K562 (cell line): ENCODE measurements around the gene WT1. TPM values are rescaled to one million over a fixed set of nuclear protein-coding genes. Genes with fewer than 3 reads are reported as not detected.

Source experiments
- ATAC-seq: fragments of 200-7000 bp; cut with Tn5 transposase; 3 replicates; pipeline ENCODE4 v1.9.1; 2020; ENCODE audit warnings: moderate library complexity
- BruUV-seq: library from RNA; stranded (reverse); fragments of 400-500 nt; replicated peaks from 2 replicates; lab custom pipeline; 2021; lab: Mats Ljungman, UMichigan
- CTCF ChIA-PET: fragments of 300-600 bp; formaldehyde crosslinking; extraction: SDS; loops from one replicate; lab custom pipeline; 2021; ENCODE audit warnings: low intra/inter-chr PET ratio; lab: Yijun Ruan, JAX
- POLR2A ChIA-PET: fragments of 300-600, 350-650 bp; sonication (Branson Sonifier 250); formaldehyde crosslinking; extraction: SDS; loops from one replicate; lab custom pipeline; 2021; ENCODE audit warnings: antibody characterized with exemption, inconsistent platforms; lab: Yijun Ruan, JAX
- DNase-seq, 4 experiments: peaks; one replicate each; pipeline versions ENCODE4 v3.0.0 to v3.0.0-alpha.2; 2011 to 2018; ENCODE audit warnings: low spot score in 3 of 4, mixed read lengths in 3 of 4; ENCODE audit errors: extremely low read depth in 1 of 4
- FAIRE-seq: peaks from 2 replicates; lab custom pipeline; 2011; peaks lifted over from hg19 to GRCh38; lab: Jason Lieb, UNC
- H2AFZ ChIP-seq: 2 replicates; pipeline ENCODE4 v1.6.0; 2011; ENCODE audit warnings: low read depth, low read length, control low read depth, inconsistent platforms
- H3K27ac ChIP-seq: fragments of 200-600 bp; 3 replicates; pipeline ENCODE4 v1.8.0; 2011; ENCODE audit warnings: low read depth, mild to moderate bottlenecking, control low read depth, inconsistent platforms, low read length, moderate library complexity, mixed read lengths; ENCODE audit errors: extremely low read depth
- H3K27me3 ChIP-seq, 2 experiments: fragments of 300-600 bp in 1 of 2; 2 replicates in 1 of 2; 3 replicates in 1 of 2; pipeline versions ENCODE4 v1.6.0 to v1.8.0; 2011; ENCODE audit warnings: inconsistent platforms in 2 of 2, low read length in 2 of 2, mild to moderate bottlenecking in 1 of 2, mixed read lengths in 1 of 2, moderate library complexity in 1 of 2; ENCODE audit not compliant: control insufficient read depth in 2 of 2, insufficient read depth in 2 of 2
- H3K36me3 ChIP-seq: fragments of 300-600 bp; 3 replicates; pipeline ENCODE4 v1.8.0; 2011; ENCODE audit warnings: mild to moderate bottlenecking, low read length, inconsistent platforms; ENCODE audit not compliant: control insufficient read depth, insufficient read depth
- H3K4me1 ChIP-seq, 2 experiments: fragments of 200-600 bp in 1 of 2; replicated peaks in 1 of 2; 2 replicates in 1 of 2; 3 replicates in 1 of 2; pipeline versions ENCODE4 v1.5.1 to v1.8.0; 2011; ENCODE audit warnings: inconsistent platforms in 2 of 2, low read length in 2 of 2, mild to moderate bottlenecking in 1 of 2, mixed read lengths in 1 of 2, moderate library complexity in 1 of 2; ENCODE audit not compliant: control insufficient read depth in 2 of 2, insufficient read depth in 2 of 2
- H3K4me2 ChIP-seq: 2 replicates; pipeline ENCODE4 v1.6.1; 2011; ENCODE audit warnings: low read length, control low read depth, inconsistent platforms, mixed read lengths; ENCODE audit not compliant: insufficient read depth
- H3K4me3 ChIP-seq: fragments of 200-600 bp; sonication (generic), shearing (Covaris generic); 2 replicates; pipeline ENCODE4 v1.5.1; 2016; ENCODE audit warnings: control low read depth, inconsistent platforms
- H3K79me2 ChIP-seq: fragments of 200-600 bp; 3 replicates; pipeline ENCODE4 v1.8.0; 2011; ENCODE audit warnings: low read length, inconsistent platforms; ENCODE audit not compliant: control insufficient read depth, insufficient read depth
- H3K9ac ChIP-seq, 2 experiments: 2 replicates each; pipeline versions ENCODE4 v1.6.0 to v1.6.1; 2011; ENCODE audit warnings: low read depth in 2 of 2, low read length in 2 of 2, control low read depth in 1 of 2, inconsistent platforms in 1 of 2, mild to moderate bottlenecking in 1 of 2, mixed read lengths in 1 of 2; ENCODE audit not compliant: insufficient read depth in 1 of 2
- H3K9me1 ChIP-seq: one replicate; pipeline ENCODE4 v1.6.0; 2011; ENCODE audit warnings: inconsistent platforms, mild to moderate bottlenecking, low read length, moderate library complexity; ENCODE audit not compliant: control insufficient read depth, insufficient read depth
- H3K9me3 ChIP-seq: replicated peaks from 2 replicates; pipeline ENCODE4 v1.5.1; 2011; ENCODE audit warnings: low read depth, low read length, inconsistent platforms; ENCODE audit not compliant: control insufficient read depth, insufficient read depth
- H4K20me1 ChIP-seq: replicated peaks from 2 replicates; pipeline ENCODE4 v1.6.1; 2011; ENCODE audit warnings: low read length, inconsistent platforms, mixed read lengths; ENCODE audit not compliant: control insufficient read depth, insufficient read depth
- DPF2 ChIP-seq: fragments of 450-650 bp; IDR thresholded peaks from 2 replicates; pipeline ENCODE4 v1.6.1; 2016
- EHMT2 ChIP-seq: fragments of 450-650 bp; IDR thresholded peaks from 2 replicates; pipeline ENCODE4 v1.6.1; 2018; ENCODE audit warnings: antibody characterized with exemption
- HNRNPK ChIP-seq: fragments of 200-400 bp; formaldehyde crosslinking; IDR thresholded peaks from one replicate; pipeline ENCODE4 v1.6.1; 2018; ENCODE audit warnings: mild to moderate bottlenecking, low read depth, low read length; ENCODE audit not compliant: poor library complexity, severe bottlenecking
- ZNF311 ChIP-seq: fragments of 250-450 bp; sonication (Bioruptor Pico); IDR thresholded peaks from 2 replicates; pipeline ENCODE4 v1.4.0; 2020; ENCODE audit warnings: mild to moderate bottlenecking, moderate library complexity
- ZSCAN29 ChIP-seq: fragments of 450-650 bp; IDR thresholded peaks from 2 replicates; pipeline ENCODE4 v1.6.1; 2017
- ZSCAN32 ChIP-seq: fragments of 450-650 bp; formaldehyde crosslinking; IDR thresholded peaks from 2 replicates; pipeline ENCODE4 v1.4.0; 2020; ENCODE audit warnings: mild to moderate bottlenecking, moderate library complexity
- WGBS: fragments of 100-300 bp; shearing (Covaris generic); methylation state at CpG from one replicate; pipeline ENCODE4 v1.1.6; 2016; ENCODE audit warnings: low coverage, mixed read lengths; ENCODE audit not compliant: insufficient coverage; ENCODE audit errors: missing lambda C conversion rate; 5-methylcytosine and 5-hydroxymethylcytosine counted together
- in situ Hi-C: fragments of 300-500 bp; cut with MboI; formaldehyde crosslinking; loops from 4 replicates; pipeline ENCODE4 v1.15.0; 2018; ENCODE audit warnings: inconsistent platforms, mixed read lengths
- intact Hi-C: fragments of 100-400 bp; cut with micrococcal nuclease; formaldehyde crosslinking; loops from 2 replicates; pipeline ENCODE4 v1.14.2; 2022
- polyA plus RNA-seq, 8 experiments: library from polyadenylated mRNA; depleted of rRNA in 4 of 8; stranded (reverse) in 5 of 8; unstranded in 3 of 8; fragments of >200 nt; fragmentation: Nextera tagmentation in 2 of 8; fragmentation: Illumina TruSeq in 1 of 8; extraction: Ambion mirVana in 2 of 8; extraction: Trizol in 1 of 8; gene quantifications; 2 replicates each; pipeline versions ENCODE4 v1.2.1 to v1.2.3, GENCODE V29; 2011 to 2014; ENCODE audit warnings: inconsistent platforms in 1 of 8, missing spikeins in 1 of 8
- total RNA-seq, 7 experiments: library from RNA; depleted of rRNA in 6 of 7; stranded (reverse); fragments of >200 nt in 6 of 7; fragmentation: Illumina TruSeq in 2 of 7; extraction: Trizol in 2 of 7; gene quantifications; 2 replicates each; pipeline versions ENCODE4 v1.2.1 to v1.2.3, GENCODE V29; 2011 to 2021; ENCODE audit warnings: low replicate concordance in 1 of 7
- TF ChIP-seq, protein P1 (sequence below), 2 experiments: fragments of 450-650 bp; conservative IDR thresholded peaks; 2 replicates each; pipeline ENCODE4 v1.6.1; 2017; ENCODE audit warnings: mild to moderate bottlenecking in 2 of 2, moderate library complexity in 2 of 2
- TF ChIP-seq, protein P2 (sequence below), 2 experiments: fragments of 450-650 bp; IDR thresholded peaks; 2 replicates each; pipeline ENCODE4 v1.6.1; 2016
- TF ChIP-seq, protein P3 (sequence below): fragments of 450-650 bp; IDR thresholded peaks from 2 replicates; pipeline ENCODE4 v1.6.1; 2016; ENCODE audit warnings: mild to moderate bottlenecking, moderate library complexity

WT1 gene
- total and polyA plus RNA-seq, 9 of the 15 experiments (the other 6 are each of a cell fraction or from before 2014, with no cell fraction given): 7.1 to 33.8 (median 19.4) TPM

DNA sequence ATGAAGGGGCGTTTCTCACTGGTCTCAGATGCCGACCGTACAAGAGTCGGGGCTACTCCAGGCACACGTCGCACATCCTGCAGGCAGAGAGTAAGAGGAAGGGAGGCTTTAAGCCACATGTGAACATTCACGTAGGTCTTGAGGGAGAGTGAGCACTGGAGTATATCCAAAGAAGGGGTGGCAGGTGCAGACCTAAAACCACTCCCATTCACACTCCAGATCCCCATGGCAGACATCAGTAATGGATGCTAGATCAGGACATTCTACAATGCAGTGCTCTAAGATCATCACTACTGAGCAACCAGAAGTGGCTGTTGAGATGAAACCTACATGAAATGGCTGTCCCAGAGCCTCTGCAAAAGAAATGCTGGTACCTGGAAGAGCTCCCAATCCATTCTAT, 39.0 kb downstream of the WT1 start:
- FAIRE-seq: no peak
- TF ChIP-seq, protein P1, sequence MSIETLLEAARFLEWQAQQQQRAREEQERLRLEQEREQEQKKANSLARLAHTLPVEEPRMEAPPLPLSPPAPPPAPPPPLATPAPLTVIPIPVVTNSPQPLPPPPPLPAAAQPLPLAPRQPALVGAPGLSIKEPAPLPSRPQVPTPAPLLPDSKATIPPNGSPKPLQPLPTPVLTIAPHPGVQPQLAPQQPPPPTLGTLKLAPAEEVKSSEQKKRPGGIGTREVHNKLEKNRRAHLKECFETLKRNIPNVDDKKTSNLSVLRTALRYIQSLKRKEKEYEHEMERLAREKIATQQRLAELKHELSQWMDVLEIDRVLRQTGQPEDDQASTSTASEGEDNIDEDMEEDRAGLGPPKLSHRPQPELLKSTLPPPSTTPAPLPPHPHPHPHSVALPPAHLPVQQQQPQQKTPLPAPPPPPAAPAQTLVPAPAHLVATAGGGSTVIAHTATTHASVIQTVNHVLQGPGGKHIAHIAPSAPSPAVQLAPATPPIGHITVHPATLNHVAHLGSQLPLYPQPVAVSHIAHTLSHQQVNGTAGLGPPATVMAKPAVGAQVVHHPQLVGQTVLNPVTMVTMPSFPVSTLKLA (conservative IDR thresholded peaks at IDR 0.05): no peak
- no peak for TF ChIP-seq ZSCAN29
- TF ChIP-seq DPF2: no peak
- TF ChIP-seq HNRNPK: no peak
- TF ChIP-seq ZSCAN32: no peak
- TF ChIP-seq, protein P2, sequence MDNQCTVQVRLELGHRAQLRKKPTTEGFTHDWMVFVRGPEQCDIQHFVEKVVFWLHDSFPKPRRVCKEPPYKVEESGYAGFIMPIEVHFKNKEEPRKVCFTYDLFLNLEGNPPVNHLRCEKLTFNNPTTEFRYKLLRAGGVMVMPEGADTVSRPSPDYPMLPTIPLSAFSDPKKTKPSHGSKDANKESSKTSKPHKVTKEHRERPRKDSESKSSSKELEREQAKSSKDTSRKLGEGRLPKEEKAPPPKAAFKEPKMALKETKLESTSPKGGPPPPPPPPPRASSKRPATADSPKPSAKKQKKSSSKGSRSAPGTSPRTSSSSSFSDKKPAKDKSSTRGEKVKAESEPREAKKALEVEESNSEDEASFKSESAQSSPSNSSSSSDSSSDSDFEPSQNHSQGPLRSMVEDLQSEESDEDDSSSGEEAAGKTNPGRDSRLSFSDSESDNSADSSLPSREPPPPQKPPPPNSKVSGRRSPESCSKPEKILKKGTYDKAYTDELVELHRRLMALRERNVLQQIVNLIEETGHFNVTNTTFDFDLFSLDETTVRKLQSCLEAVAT (IDR thresholded peaks at IDR 0.05): peak in 1 of 2 experiments; percentile 97; a peak in 2 of 4 replicates
- no peak for TF ChIP-seq EHMT2
- TF ChIP-seq, protein P3, sequence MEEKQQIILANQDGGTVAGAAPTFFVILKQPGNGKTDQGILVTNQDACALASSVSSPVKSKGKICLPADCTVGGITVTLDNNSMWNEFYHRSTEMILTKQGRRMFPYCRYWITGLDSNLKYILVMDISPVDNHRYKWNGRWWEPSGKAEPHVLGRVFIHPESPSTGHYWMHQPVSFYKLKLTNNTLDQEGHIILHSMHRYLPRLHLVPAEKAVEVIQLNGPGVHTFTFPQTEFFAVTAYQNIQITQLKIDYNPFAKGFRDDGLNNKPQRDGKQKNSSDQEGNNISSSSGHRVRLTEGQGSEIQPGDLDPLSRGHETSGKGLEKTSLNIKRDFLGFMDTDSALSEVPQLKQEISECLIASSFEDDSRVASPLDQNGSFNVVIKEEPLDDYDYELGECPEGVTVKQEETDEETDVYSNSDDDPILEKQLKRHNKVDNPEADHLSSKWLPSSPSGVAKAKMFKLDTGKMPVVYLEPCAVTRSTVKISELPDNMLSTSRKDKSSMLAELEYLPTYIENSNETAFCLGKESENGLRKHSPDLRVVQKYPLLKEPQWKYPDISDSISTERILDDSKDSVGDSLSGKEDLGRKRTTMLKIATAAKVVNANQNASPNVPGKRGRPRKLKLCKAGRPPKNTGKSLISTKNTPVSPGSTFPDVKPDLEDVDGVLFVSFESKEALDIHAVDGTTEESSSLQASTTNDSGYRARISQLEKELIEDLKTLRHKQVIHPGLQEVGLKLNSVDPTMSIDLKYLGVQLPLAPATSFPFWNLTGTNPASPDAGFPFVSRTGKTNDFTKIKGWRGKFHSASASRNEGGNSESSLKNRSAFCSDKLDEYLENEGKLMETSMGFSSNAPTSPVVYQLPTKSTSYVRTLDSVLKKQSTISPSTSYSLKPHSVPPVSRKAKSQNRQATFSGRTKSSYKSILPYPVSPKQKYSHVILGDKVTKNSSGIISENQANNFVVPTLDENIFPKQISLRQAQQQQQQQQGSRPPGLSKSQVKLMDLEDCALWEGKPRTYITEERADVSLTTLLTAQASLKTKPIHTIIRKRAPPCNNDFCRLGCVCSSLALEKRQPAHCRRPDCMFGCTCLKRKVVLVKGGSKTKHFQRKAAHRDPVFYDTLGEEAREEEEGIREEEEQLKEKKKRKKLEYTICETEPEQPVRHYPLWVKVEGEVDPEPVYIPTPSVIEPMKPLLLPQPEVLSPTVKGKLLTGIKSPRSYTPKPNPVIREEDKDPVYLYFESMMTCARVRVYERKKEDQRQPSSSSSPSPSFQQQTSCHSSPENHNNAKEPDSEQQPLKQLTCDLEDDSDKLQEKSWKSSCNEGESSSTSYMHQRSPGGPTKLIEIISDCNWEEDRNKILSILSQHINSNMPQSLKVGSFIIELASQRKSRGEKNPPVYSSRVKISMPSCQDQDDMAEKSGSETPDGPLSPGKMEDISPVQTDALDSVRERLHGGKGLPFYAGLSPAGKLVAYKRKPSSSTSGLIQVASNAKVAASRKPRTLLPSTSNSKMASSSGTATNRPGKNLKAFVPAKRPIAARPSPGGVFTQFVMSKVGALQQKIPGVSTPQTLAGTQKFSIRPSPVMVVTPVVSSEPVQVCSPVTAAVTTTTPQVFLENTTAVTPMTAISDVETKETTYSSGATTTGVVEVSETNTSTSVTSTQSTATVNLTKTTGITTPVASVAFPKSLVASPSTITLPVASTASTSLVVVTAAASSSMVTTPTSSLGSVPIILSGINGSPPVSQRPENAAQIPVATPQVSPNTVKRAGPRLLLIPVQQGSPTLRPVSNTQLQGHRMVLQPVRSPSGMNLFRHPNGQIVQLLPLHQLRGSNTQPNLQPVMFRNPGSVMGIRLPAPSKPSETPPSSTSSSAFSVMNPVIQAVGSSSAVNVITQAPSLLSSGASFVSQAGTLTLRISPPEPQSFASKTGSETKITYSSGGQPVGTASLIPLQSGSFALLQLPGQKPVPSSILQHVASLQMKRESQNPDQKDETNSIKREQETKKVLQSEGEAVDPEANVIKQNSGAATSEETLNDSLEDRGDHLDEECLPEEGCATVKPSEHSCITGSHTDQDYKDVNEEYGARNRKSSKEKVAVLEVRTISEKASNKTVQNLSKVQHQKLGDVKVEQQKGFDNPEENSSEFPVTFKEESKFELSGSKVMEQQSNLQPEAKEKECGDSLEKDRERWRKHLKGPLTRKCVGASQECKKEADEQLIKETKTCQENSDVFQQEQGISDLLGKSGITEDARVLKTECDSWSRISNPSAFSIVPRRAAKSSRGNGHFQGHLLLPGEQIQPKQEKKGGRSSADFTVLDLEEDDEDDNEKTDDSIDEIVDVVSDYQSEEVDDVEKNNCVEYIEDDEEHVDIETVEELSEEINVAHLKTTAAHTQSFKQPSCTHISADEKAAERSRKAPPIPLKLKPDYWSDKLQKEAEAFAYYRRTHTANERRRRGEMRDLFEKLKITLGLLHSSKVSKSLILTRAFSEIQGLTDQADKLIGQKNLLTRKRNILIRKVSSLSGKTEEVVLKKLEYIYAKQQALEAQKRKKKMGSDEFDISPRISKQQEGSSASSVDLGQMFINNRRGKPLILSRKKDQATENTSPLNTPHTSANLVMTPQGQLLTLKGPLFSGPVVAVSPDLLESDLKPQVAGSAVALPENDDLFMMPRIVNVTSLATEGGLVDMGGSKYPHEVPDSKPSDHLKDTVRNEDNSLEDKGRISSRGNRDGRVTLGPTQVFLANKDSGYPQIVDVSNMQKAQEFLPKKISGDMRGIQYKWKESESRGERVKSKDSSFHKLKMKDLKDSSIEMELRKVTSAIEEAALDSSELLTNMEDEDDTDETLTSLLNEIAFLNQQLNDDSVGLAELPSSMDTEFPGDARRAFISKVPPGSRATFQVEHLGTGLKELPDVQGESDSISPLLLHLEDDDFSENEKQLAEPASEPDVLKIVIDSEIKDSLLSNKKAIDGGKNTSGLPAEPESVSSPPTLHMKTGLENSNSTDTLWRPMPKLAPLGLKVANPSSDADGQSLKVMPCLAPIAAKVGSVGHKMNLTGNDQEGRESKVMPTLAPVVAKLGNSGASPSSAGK: no peak
- no peak for TF ChIP-seq ZNF311 (CRISPR knock-in tag)

More for the DNA sequence above, 39.0 kb downstream of the WT1 start:
- intact Hi-C loops: no loop called here
- DNase-seq (no peak), ATAC-seq (no peak)
- ChIA-PET POLR2A (interaction anchor here (0.6 to 1.2 kb wide), 4 partner anchors 25 to 198 kb away, joined by 3 to 5 read pairs (median 4); no protein-coding TSS in a partner anchor), CTCF (no interaction called here)
- Histone ChIP-seq H3K27ac (no peak overlapping the region), H3K36me3 (peaks cover 90% of the 10 kb centered on the region), H3K27me3 (no peaks in the 10 kb centered on the region), H3K4me1 (no peaks in the 10 kb centered on the region), H3K9ac (no peak overlapping the region), H2AFZ (no peak overlapping the region), H3K9me3 (no peaks in the 10 kb centered on the region), H3K9me1 (no peaks in the 10 kb centered on the region), H3K4me3 (no peak overlapping the region), H3K79me2 (no peaks in the 10 kb centered on the region), H4K20me1 (no peaks in the 10 kb centered on the region), H3K4me2 (no peak overlapping the region)
- WGBS: 95% methylated on average over 7 of the region's 7 CpGs
- BruUV-seq: no TSS peak
- in situ Hi-C loops: no loop called here
